ENCODE results near the gene SLC17A5.
"Not testable (repeated sequence)": the region's sequence is repeated elsewhere in the genome, so short reads cannot be mapped to it uniquely, and the experiment has no call there.

SLC17A5 gene, protein sequence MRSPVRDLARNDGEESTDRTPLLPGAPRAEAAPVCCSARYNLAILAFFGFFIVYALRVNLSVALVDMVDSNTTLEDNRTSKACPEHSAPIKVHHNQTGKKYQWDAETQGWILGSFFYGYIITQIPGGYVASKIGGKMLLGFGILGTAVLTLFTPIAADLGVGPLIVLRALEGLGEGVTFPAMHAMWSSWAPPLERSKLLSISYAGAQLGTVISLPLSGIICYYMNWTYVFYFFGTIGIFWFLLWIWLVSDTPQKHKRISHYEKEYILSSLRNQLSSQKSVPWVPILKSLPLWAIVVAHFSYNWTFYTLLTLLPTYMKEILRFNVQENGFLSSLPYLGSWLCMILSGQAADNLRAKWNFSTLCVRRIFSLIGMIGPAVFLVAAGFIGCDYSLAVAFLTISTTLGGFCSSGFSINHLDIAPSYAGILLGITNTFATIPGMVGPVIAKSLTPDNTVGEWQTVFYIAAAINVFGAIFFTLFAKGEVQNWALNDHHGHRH

DNA sequence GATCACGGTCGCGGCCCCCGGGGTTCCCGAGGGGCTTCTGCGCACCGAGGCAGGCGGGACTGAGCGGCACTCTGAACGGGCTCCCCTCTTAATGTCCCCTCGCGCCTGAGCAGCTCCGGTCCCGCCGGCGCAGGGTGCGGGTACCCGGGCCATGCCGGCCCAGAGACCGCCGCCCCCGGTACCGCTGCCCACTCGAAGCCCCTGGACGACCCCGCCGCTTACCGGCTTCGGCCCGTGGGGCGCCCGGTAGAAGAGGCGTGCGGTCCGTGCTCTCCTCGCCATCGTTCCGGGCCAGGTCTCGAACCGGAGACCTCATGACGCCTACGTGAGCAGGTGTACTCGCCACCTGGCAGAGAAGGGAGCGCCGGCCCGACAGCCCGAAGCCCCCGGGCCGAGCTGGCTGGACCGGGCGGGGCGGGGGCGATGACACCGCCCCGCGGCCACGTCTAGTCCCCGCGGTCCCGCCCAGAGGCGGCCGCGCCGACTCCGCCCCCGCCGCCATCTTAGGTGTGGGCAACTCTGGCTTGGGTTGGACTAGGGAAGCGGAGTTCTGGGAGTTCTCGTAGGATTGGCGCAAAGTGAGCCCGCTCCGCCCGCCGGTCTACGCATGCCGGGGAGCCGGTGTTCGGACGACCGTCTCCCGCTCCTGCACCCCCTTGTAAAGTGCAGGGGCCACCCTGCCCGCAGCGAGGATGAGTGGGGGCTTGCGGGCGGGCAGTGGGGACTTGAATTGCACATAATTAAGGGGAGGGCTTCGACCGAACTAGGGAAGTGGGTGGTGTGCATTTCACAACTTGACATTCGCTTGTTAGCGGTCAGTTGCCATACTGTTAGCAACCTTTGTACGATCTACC, at the start of gene SLC17A5:
SLC17A5 (minus strand) TSS at position 422 of the 854 bp plus-strand sequence; CDS start at position 316, 106 bp downstream.
- peak; percentile 97 for DNase-seq

DNA sequence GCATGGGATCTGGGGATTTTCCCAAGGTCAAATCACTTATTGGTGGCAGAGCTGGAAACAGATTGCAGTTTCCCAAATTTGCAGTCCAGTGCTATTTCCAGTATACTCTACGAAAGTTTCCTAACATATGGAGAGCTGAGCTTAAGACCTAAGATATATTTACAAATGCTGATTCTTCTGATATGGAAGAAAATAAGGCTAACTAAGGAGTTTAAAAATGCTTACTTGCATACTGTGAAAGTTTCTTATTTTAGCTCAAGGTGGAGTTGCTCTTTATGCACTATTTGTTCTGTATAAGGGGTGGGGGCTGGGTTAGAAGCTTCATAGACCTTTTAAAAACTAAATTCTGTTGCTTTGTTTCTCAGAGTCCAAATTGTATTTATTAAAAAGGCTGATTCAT, 49.7 kb upstream of the SLC17A5 start:
- no peak for DNase-seq

DNA sequence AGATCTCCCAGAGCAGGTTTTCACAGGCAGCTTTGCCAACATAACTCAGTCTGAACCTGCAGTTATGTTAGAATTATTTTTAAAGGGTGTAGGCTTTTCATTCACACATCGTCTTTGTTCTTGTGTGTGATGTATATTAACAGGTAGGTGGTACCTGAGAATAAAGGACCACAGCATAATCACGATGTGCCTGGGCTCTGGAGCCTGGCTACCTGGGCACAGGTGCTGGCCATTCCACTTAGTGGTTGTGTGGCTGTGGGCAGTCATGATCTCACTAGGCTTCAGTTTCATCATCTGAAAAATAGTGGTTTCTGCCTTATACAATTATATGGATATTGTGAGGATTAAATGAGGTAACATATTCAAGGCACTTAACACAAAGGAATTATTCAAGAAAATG, 48.7 kb upstream of the SLC17A5 start:
- no peak for DNase-seq

DNA sequence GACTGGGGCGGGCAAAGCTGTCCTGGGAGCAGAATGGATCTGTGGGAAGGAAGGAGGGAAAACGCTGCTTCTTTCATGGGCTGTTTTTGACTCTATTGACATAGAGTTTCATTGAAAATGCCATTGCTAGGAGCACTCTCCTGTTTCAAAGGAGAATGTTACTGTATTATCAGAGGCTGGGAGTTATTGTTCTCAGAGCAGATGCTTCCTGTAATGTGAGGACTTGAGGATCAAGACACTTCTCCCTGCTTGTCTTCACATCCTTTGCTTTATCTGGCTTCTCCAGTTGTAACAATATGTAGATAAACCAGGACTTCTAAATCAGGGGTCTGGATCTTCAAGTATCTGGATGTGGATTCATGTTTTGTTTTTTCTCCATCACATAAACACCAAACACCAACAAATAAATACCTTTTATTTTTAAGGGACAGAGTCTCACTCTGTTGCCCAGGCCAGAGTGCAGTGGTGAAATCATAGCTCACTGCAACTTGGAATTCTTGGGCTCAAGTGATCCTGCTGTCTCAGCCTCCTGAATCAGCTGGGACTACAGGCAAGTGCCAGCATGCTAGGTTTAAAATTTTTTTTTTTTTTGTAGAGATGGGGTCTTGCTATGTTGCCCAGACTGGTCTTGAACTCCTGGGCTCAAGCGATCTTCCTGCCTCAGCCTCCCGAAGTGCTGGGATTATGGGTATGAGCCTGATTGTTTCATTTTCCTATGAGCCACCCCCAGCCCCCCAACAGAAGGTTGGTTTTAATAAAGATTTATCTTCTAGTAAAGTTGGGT, 46.1 kb upstream of the SLC17A5 start:
- DNase-seq, result no peak

DNA sequence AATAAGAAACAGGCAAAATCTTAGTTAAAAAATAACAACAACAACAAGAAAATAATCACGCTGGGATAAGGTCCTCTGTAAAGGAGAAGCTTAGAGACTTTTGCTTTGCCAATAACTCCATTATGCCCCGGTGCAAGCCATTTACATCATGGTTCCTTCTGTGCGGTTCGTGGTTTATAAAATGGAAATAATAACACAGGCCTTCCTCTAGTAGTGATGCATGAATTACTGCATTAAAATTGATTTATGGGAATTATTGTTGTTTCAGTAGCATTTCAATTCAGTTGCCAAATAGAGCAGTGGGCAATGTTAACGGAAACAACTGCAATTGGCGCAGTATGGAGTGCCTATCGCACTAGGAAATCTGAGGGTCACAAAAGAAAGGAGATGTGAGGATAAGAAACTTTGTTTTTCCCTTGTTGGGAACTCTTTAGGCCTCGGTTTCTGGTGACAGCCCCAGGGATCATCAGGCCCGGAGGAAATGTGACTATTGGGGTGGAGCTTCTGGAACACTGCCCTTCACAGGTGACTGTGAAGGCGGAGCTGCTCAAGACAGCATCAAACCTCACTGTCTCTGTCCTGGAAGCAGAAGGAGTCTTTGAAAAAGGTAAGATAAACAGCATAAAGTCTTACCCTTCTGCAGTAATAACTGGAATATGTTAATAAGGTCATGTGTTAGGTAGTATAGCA, 43.3 kb upstream of the SLC17A5 start:
- peak; percentile 48 for DNase-seq

DNA sequence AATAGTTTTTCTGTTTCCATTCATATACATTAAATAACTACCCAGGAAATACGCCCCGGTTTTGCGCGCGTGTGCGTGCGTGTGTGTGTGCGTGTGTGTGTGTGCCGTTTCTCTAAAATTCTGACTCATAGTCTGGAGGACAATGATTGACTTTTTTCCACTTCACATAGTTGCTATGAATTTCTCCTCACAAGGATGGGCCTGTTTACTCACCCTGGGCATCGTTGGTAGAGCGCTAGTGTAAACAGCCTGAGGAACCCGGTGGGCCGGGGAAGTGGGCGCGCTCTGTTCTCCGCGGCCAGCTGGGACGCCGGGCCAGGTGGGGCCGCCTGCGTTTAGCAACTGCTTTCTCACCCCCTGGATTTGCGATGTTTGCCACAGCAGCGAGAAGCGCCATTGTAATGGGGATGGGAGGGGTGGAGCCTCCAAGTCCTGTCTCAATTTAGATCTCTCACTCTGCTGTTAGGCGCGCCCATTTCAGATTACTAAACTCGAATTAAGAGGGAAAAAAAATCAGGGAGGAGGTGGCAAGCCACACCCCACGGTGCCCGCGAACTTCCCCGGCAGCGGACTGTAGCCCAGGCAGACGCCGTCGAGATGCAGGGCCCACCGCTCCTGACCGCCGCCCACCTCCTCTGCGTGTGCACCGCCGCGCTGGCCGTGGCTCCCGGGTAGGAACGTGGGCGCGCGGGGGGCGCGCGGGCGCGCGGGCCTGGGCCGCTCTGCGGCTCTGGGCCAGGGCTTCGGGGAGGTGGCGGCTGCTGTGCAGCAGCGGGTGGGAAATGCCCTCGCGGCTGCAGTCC, 42.0 kb upstream of the SLC17A5 start, which contains the start of gene CD109:
CD109 (plus strand) TSS at position 585 of the 803 bp plus-strand sequence; CDS start at position 598, 13 bp downstream.
- DNase-seq, result peak; percentile 81

DNA sequence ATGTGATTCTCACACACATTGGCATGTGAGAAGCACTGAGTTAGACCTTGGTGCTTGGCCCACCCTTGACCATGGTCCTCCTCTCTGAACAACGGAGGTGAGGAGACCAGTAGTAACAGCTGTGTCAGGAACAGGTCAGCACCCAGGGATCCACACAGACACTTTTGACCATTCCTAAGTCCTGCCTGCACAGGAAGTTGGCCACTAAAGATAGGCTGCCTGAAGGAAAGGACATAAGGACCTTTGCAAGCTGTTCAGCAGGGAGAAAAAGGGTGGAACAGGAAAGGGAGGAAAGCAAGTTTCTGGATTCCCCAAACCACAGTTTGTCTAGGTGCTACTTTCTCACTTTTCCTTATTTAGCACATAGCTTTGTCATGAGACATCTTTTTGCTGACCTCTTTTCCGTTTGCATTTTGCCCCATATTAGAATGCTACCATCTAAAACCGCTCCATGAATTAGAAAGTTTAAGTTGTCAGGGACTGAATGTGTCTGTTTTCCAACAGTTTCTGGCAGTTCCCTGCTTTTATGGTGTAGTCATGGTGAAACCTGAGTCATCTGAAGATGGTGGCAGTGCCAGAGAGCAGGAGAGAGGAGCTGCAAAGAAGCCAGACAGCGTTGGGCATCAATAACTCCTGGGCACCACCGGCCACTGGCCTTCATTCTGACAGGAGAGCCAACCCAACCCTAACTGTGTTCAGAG, 41.1 kb upstream of the SLC17A5 start:
- DNase-seq, result peak; percentile 34

DNA sequence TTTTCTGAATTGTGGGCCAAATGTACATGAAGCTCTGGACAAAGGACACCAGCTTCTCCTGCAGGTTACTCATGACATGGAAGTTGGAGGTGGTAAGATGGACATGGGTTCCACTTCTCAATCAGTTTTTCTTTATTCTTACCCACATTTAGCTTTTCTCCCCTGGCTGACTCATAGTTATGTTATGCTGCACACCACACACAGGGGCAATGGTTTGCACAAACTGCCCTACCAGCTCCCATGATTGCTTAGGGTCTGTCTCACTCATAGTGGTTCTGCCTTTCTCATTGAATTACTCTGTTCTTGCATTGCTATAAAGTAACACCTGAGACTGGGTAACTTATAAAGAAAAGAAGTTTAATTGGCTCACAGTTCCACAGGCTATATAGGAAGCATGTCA, 37.7 kb upstream of the SLC17A5 start:
- DNase-seq, result no peak

DNA sequence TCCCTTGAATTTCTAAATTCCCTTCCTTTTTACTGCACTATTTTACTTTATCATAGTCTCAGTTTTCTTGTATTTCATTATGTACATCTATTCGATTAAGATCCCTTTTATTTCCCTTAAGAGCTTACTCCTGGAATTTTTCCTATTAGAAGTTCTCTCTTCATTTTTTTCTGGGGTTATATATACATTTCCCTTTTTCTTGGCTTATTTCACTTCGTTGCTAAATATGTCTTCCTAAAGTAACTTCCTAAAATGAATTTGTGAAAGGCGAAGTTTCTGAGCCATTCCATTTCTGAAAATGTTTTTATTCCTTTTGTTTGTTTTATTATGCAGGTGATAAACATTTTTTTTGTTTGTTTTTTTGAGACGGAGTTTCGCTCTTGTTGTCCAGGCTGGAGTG, 36.3 kb upstream of the SLC17A5 start:
- DNase-seq, result no peak

DNA sequence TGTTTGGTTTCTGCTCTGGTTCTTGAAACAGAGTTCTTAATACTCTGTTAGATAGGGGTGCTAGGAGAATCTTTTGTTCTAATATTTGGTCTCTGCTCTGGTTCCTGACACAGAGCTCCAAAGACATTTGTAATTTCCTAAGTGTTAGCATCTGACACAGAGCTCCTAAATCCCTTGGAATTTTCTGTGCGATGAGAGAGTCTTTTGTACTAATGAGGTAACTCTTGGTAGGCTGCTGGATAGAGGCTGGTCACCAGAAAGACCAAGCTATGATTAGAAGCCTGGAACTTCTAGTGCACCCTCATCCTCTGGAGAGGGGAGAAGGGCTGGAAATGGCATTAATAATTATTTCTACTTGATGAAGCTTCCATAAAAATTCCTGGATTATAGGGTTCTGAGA, 34.6 kb upstream of the SLC17A5 start:
- no peak for DNase-seq

DNA sequence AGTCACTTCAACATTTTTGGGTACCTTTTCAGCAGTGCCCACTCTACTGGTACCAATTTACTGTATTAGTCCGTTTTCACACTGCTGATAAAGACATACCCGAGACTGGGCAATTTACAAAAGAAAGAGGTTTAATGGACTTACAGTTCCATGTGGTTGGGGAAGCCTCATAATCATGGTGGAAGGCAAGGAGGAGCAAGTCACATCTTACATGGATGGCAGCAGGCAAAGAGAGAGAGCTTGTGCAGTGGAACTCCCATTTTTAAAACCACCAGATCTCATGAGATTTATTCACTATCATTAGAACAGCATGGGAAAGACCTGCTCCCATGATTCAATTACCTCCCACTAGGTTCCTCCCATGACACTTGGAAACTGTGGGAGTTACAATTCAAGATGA, 29.8 kb upstream of the SLC17A5 start:
- not testable (repeated sequence) for DNase-seq

DNA sequence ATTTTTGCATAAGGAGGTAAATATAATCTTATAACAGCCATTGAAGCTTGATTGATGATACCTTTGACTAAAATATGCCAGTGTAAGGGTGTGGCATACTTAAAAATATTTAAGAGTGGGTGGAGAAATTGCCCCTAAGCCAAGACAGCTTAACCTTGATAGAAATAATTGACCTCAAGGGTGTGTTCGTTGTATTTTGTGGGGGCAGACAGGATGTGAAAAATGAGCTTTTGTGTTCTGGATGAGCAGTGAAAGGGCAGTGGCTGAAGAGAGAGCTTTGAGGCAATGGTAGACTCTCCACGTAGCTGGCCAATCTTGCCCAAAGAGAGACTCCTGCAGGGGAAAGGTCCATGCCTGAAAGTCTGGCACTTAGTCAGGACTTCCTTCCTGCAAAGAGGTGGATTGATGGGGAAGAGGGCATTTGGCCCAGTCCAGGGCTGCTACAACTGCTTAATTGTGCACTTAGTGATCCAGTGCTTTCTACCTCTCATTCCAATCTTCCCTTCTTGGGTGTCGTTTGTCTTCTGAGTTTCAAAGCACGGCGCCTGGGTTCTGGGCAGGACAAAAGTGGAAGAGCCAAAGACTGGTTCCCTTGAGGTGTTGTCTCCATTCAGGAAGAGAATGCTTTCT, 26.6 kb upstream of the SLC17A5 start:
- no peak for DNase-seq

DNA sequence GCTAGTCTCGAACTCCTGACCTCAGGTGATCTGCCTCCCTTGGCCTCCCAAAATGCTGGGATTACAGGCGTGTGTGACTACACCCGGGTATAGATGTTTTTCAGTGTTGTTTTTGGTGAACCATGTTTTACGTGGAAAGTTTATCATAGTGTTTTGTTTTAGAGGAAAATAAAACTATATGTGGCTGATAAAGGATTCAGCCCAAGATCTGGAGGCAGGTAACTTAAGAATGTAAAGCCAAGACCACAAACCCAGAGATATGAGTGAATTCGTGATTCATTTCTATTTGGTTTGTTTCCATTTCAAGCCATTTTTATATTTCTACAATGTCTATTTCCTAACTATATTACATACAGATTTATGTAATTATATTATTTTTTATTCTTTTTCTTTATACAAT, 26.1 kb upstream of the SLC17A5 start:
- DNase-seq, result not testable (repeated sequence)

DNA sequence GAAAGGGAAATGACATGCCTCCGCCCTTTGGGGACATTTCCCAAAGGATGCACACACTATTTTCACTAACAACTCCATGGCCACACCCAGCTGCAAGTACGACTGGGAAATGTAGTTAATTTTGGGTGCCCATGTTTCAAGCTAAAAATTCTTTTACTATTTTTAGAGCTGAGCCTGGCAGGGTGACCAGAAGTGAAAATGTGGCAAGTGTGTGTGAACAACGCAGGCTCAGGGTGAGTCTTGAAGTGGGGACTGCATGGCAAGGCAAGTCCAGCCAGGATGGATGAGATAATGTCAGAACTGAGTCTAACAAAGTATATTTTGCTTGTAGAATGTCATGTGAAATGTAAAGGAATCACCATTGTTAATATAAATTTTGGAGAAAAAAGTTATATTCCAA, 25.2 kb upstream of the SLC17A5 start:
- DNase-seq, result no peak

DNA sequence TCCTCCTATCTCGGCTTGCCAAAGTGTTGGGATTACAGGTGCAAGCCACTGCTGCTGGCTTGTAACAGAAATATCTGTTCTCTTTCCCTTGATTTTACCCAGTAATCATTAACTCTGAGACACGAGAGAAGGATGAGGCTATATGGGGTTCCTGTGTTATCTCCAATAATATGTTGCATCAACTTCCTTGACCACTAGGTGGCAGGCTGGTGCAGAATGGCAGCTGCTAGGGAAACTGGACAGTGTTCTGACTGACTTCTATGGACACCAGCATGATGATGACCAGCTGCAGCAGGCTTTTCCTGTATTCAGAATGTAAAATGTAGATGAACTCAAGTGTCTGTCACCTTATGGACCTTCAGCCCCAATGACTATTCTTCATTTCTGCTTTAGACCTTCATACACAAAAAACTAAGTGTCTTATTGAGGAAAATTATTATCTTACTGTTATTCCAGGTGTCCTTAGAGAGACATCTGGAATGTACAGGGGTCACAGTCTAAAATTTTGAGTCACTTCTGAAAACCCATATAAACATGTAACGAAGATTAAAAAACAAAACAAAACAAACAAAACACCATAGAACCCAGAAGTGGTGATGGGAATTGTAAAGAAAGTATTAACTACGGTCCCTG, 21.8 kb upstream of the SLC17A5 start:
- peak; percentile 91 for DNase-seq

DNA sequence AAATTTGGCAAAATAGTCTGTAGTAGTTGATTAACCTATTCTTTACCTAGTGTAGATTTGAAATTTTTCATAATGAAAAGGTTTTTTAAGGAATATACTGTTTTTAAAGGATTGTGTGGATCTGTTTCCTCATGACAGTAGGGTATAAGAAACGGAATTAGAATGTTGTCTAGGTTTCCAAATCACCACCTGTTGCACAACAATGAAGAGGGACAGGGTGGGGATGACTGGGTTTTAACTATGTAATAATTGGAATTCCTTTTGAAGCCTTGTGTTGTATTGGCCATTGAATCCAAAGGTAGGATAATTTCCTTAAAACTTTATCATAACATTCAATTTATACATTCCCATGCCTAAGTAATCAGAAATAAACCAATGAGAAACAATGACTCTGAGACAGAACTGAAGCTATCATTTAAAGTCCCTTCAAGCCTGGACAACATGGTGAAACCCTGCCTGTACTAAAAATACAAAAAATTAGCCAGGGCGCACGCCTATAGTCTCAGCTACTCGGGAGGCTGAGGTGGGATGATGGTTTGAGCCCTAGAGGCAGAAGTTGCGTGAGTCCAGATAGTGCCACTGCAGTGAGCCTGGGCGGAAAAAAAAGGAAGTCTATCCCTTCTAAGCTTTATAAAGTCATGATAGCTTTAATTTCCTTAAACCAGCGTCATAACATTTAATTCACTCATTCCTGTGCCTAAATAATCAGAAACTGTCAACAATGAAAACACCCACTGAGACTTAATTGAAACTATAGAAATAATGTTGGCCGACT, 18.3 kb upstream of the SLC17A5 start:
- DNase-seq, result peak; percentile 49

DNA sequence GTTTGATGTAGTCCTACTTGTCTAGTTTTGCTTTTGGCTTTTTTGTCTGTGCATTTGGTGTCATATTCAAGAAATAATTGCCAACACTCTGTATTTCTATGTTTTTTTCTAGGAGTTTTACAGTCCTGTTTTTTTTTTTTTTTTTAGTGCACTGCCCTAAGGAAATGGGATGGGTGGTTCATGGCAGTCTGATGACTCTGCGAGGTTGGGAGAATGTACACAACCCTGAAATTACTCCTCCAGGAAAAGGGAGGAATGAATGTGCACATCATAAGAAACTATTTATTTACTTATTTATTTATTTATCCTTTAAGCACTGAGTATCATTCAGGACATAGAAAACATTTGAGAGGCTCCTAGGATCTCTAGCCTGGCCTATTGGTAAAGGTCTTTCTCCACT, 15.2 kb upstream of the SLC17A5 start:
- DNase-seq, result no peak

DNA sequence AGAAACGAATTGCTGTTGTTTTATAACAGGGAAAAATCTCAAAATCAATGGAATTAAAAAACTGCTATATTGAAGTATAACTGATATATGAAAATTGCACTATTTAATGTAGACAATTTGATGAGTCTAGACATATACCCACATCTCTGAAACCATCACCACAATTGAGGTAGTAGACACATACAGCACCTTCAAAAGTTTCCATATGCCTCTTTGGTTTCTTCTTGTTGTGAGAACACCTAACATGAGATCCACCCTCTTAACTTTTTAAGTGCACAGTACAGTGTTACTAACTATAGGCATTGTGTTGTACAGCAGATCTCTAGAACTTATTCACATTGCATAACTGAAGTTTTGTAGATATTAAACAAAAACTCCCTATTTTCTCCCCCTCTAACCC, 14.0 kb upstream of the SLC17A5 start:
- DNase-seq, result no peak

DNA sequence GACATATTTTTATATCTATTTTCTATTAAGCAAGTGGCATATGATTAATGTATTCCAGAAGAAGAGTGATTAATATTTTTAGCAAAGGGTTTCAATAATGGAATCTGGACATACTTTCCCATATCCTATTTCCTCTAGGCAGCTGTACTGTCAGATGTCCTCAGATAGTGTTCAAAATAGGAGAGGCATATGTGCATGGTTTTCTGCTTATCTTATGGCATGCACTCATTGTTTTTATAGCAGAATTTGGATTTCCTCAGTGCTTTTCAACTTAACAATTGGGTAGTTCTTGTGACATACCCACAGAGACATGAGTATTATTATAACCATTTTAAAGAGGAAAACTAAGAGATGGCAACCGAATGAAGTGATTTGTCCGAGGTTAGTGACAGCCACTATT, 12.6 kb upstream of the SLC17A5 start:
- no peak for DNase-seq

All from suppressor macrophage treated with lipopolysaccharide for 4 hours (primary cell).